ENCODE results near the gene CSPG4. TPM values are rescaled to one million over a fixed set of nuclear protein-coding genes. Genes with fewer than 3 reads are reported as not detected.

CSPG4 gene
- total and polyA plus RNA-seq, 5 experiments from 2014 or later = not detected

GRCh38 chr15:75672646-75673425 is 39.8 kb downstream of the CSPG4 start:
- H3K27ac Mint-ChIP-seq = no peak overlapping the region
- DNase-seq (no peak), ATAC-seq (no peak)
- H3K9me3 Mint-ChIP-seq = no peaks in the 10 kb centered on the region
- H3K4me1 Mint-ChIP-seq = no peaks in the 10 kb centered on the region
- H3K4me3 Mint-ChIP-seq = no peak overlapping the region
- POLR2A ChIA-PET = interaction anchor here (0.6 kb wide), 1 partner anchor 68 kb away, joined by 4 read pairs; no protein-coding TSS in a partner anchor
- H3K36me3 Mint-ChIP-seq = no peaks in the 10 kb centered on the region
- no peaks in the 10 kb centered on the region for H3K27me3 Mint-ChIP-seq

GRCh38 chr15:75671730-75672602 is 40.7 kb downstream of the CSPG4 start:
- H3K27ac Mint-ChIP-seq = peak overlapping the region in 2 of 10 donors; percentile 52 to 60
- no peaks in the 10 kb centered on the region for H3K9me3 Mint-ChIP-seq
- ATAC-seq (no peak), DNase-seq (no peak)
- H3K27me3 Mint-ChIP-seq = no peaks in the 10 kb centered on the region
- H3K4me1 Mint-ChIP-seq = no peaks in the 10 kb centered on the region
- POLR2A ChIA-PET = no interaction called here
- H3K4me3 Mint-ChIP-seq = no peak overlapping the region
- H3K36me3 Mint-ChIP-seq = no peaks in the 10 kb centered on the region

GRCh38 chr15:75669879-75670212 is 42.8 kb downstream of the CSPG4 start:
- no peaks in the 10 kb centered on the region for H3K9me3 Mint-ChIP-seq
- ATAC-seq = no peak
- no peaks in the 10 kb centered on the region for H3K4me1 Mint-ChIP-seq
- H3K36me3 Mint-ChIP-seq = no peaks in the 10 kb centered on the region
- POLR2A ChIA-PET = no interaction called here
- no peak overlapping the region for H3K4me3 Mint-ChIP-seq
- no peak overlapping the region for H3K27ac Mint-ChIP-seq
- H3K27me3 Mint-ChIP-seq = peaks cover 0 to 2% (median 0%) of the 10 kb centered on the region in 5 donors
- DNase-seq = no peak

GRCh38 chr15:75669191-75669878 is 43.3 kb downstream of the CSPG4 start:
- Mint-ChIP-seq H3K36me3 (no peaks in the 10 kb centered on the region), H3K27me3 (peaks cover 0 to 2% (median 0%) of the 10 kb centered on the region in 5 donors), H3K9me3 (no peaks in the 10 kb centered on the region), H3K27ac (no peak overlapping the region), H3K4me1 (no peaks in the 10 kb centered on the region), H3K4me3 (no peak overlapping the region)
- no peak for DNase-seq
- POLR2A ChIA-PET = no interaction called here
- no peak for ATAC-seq

GRCh38 chr15:75666823-75667501 is 45.7 kb downstream of the CSPG4 start:
- POLR2A ChIA-PET = interaction anchor here (1.2 kb wide), 1 partner anchor 10 kb away, joined by 3 read pairs; no protein-coding TSS in a partner anchor
- DNase-seq (no peak), ATAC-seq (no peak)
- Mint-ChIP-seq H3K4me3 (no peak overlapping the region), H3K36me3 (no peaks in the 10 kb centered on the region), H3K4me1 (no peaks in the 10 kb centered on the region), H3K9me3 (no peaks in the 10 kb centered on the region), H3K27ac (no peak overlapping the region), H3K27me3 (peaks cover 0 to 2% (median 0%) of the 10 kb centered on the region in 5 donors)

GRCh38 chr15:75663931-75664421 is 48.7 kb downstream of the CSPG4 start:
- Mint-ChIP-seq H3K27ac (peak overlapping the region in 1 of 10 donors; percentile 21), H3K4me3 (no peak overlapping the region), H3K9me3 (no peaks in the 10 kb centered on the region), H3K27me3 (peaks cover 0 to 2% (median 0%) of the 10 kb centered on the region in 5 donors), H3K4me1 (no peaks in the 10 kb centered on the region), H3K36me3 (no peaks in the 10 kb centered on the region)
- ATAC-seq (no peak), DNase-seq (no peak)
- POLR2A ChIA-PET = no interaction called here

- Mint-ChIP-seq H3K27ac (no peak overlapping the region), H3K36me3 (no peaks in the 10 kb centered on the region), H3K9me3 (no peaks in the 10 kb centered on the region), H3K4me1 (no peaks in the 10 kb centered on the region), H3K4me3 (no peak overlapping the region), H3K27me3 (peaks cover 0 to 2% (median 0%) of the 10 kb centered on the region in 5 donors)
- POLR2A ChIA-PET = no interaction called here
- no peak for DNase-seq
- no peak for ATAC-seq
Observed at GRCh38 chr15:75662823-75663519, 49.7 kb downstream of the CSPG4 start.

GRCh38 chr15:75661756-75662140 is 50.9 kb downstream of the CSPG4 start:
- Mint-ChIP-seq H3K9me3 (no peaks in the 10 kb centered on the region), H3K4me1 (no peaks in the 10 kb centered on the region), H3K36me3 (no peaks in the 10 kb centered on the region), H3K4me3 (no peak overlapping the region), H3K27me3 (peaks cover 0 to 2% (median 0%) of the 10 kb centered on the region in 5 donors), H3K27ac (no peak overlapping the region)
- DNase-seq (no peak), ATAC-seq (no peak)
- POLR2A ChIA-PET = no interaction called here

- ATAC-seq (no peak), DNase-seq (no peak)
- no peak overlapping the region for H3K4me3 Mint-ChIP-seq
- H3K9me3 Mint-ChIP-seq = no peaks in the 10 kb centered on the region
- H3K36me3 Mint-ChIP-seq = no peaks in the 10 kb centered on the region
- no peaks in the 10 kb centered on the region for H3K4me1 Mint-ChIP-seq
- no peak overlapping the region for H3K27ac Mint-ChIP-seq
- peaks cover 0 to 2% (median 0%) of the 10 kb centered on the region in 5 donors for H3K27me3 Mint-ChIP-seq
- POLR2A ChIA-PET = no interaction called here
Observed at GRCh38 chr15:75661100-75661755, 51.4 kb downstream of the CSPG4 start.

GRCh38 chr15:75659928-75660645 is 52.6 kb downstream of the CSPG4 start:
- H3K9me3 Mint-ChIP-seq = no peaks in the 10 kb centered on the region
- H3K36me3 Mint-ChIP-seq = no peaks in the 10 kb centered on the region
- no peaks in the 10 kb centered on the region for H3K27me3 Mint-ChIP-seq
- no peak for ATAC-seq
- POLR2A ChIA-PET = no interaction called here
- no peaks in the 10 kb centered on the region for H3K4me1 Mint-ChIP-seq
- DNase-seq = no peak
- no peak overlapping the region for H3K27ac Mint-ChIP-seq
- H3K4me3 Mint-ChIP-seq = no peak overlapping the region

GRCh38 chr15:75659141-75659771 is 53.4 kb downstream of the CSPG4 start:
- Mint-ChIP-seq H3K9me3 (no peaks in the 10 kb centered on the region), H3K4me3 (no peak overlapping the region), H3K27ac (peak overlapping the region in 1 of 10 donors; percentile 21), H3K36me3 (no peaks in the 10 kb centered on the region), H3K4me1 (peaks cover 0 to 1% (median 0%) of the 10 kb centered on the region in 4 donors), H3K27me3 (no peaks in the 10 kb centered on the region)
- ATAC-seq (no peak), DNase-seq (no peak)
- POLR2A ChIA-PET = no interaction called here

Data from naive thymus-derived CD8-positive, alpha-beta T cell (primary cell).